ENCODE data around the gene SIRT2.
A peak's percentile ranks its signal among the peaks of the same experiment; 100 is the strongest.
"Not testable (repeated sequence)": the region's sequence is repeated elsewhere in the genome, so short reads cannot be mapped to it uniquely, and the experiment has no call there.

SIRT2 gene

DNA sequence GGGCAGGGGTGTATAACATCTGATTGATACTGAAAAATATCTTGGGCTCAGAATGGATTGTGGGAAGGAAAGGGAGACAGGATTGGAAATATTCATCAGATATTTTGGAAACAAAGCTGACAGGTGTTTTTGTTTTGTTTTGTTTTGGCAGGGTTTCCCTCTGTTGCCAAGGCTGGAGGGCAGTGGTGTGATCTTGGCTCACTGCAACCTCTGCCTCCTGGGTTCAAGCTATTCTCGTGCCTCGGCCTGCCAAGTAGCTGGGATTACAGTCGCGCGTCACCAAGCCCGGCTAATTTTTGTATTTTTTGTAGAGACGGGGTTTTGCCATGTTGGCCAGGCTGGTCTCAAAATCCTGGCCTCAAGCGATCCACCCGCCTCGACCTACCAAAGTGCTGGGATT is 26.0 kb downstream of the SIRT2 start:
- not testable (repeated sequence) for H3K27ac ChIP-seq (ENCODE audit: extremely low read depth, low read depth, low read length); H3K4me1 ChIP-seq (ENCODE audit: control insufficient read depth, insufficient read depth, low read length); H3K9me3 ChIP-seq (ENCODE audit: control insufficient read depth, insufficient read depth, low read depth, low read length); H3K4me3 ChIP-seq (ENCODE audit: low read depth, low read length); H3K36me3 ChIP-seq (ENCODE audit: control insufficient read depth in 2 of 2, insufficient read depth in 1 of 2, low read length in 2 of 2)
- POLR2A ChIA-PET = interaction anchor here (3.1 kb wide), 1 partner anchor 24 kb away, joined by 22 read pairs; the partner anchor contains the start of gene HNRNPL
- CTCF ChIA-PET = interaction anchor here (0.6 to 9.0 kb wide), 4 partner anchors 15 to 358 kb away, joined by 3 to 84 read pairs (median 3); partner anchors contain the start of genes MRPS12 and SARS2

DNA sequence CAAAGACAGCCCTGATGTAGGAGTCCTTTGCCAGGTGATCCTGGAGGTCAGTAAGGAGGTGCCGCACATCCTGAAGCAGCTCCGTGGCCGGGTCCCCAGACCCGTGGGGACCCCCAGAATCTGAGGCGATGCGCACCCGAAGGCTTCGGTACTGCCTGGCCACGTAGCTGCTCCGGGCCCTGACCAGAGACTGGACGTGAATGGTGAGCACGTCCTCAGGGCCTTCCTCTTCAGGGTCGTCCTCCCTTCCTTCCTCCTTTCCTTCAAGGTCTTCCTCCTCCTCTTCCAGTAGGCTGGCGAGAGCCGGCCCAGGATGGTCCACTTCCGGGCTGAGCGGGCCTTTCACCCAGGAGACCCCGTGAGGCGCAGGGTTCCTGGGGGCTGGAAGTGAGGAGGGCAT is 28.8 kb downstream of the SIRT2 start:
- POLR2A ChIA-PET = interaction anchor here (0.8 to 0.9 kb wide), 2 partner anchors 18 to 19 kb away, joined by 3 read pairs; no protein-coding TSS in a partner anchor
- CTCF ChIA-PET = interaction anchor here (0.6 to 1.3 kb wide), 3 partner anchors 10 to 17 kb away, joined by 3 to 7 read pairs (median 3); no protein-coding TSS in a partner anchor
- Histone ChIP-seq H3K27ac (ENCODE audit: extremely low read depth, low read depth, low read length) (no peak overlapping the region), H3K9me3 (ENCODE audit: control insufficient read depth, insufficient read depth, low read depth, low read length) (no peaks in the 10 kb centered on the region), H3K4me3 (ENCODE audit: low read depth, low read length) (no peak overlapping the region), H3K36me3 (ENCODE audit: control insufficient read depth in 2 of 2, insufficient read depth in 1 of 2, low read length in 2 of 2) (peaks cover 5 to 12% of the 10 kb centered on the region in 2 experiments; a peak in 2 of 3 replicates), H3K4me1 (ENCODE audit: control insufficient read depth, insufficient read depth, low read length) (peaks cover 2% of the 10 kb centered on the region; the same call in 1 of the 2 replicates)
- TF ChIP-seq, protein P1, sequence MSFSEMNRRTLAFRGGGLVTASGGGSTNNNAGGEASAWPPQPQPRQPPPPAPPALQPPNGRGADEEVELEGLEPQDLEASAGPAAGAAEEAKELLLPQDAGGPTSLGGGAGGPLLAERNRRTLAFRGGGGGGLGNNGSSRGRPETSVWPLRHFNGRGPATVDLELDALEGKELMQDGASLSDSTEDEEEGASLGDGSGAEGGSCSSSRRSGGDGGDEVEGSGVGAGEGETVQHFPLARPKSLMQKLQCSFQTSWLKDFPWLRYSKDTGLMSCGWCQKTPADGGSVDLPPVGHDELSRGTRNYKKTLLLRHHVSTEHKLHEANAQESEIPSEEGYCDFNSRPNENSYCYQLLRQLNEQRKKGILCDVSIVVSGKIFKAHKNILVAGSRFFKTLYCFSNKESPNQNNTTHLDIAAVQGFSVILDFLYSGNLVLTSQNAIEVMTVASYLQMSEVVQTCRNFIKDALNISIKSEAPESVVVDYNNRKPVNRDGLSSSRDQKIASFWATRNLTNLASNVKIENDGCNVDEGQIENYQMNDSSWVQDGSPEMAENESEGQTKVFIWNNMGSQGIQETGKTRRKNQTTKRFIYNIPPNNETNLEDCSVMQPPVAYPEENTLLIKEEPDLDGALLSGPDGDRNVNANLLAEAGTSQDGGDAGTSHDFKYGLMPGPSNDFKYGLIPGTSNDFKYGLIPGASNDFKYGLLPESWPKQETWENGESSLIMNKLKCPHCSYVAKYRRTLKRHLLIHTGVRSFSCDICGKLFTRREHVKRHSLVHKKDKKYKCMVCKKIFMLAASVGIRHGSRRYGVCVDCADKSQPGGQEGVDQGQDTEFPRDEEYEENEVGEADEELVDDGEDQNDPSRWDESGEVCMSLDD (tag by site-specific recombination; IDR thresholded peaks at IDR 0.05) = 0 out of 2 replicates have a peak, but pooled peaks have one; percentile 13
- TF ChIP-seq, protein P2, sequence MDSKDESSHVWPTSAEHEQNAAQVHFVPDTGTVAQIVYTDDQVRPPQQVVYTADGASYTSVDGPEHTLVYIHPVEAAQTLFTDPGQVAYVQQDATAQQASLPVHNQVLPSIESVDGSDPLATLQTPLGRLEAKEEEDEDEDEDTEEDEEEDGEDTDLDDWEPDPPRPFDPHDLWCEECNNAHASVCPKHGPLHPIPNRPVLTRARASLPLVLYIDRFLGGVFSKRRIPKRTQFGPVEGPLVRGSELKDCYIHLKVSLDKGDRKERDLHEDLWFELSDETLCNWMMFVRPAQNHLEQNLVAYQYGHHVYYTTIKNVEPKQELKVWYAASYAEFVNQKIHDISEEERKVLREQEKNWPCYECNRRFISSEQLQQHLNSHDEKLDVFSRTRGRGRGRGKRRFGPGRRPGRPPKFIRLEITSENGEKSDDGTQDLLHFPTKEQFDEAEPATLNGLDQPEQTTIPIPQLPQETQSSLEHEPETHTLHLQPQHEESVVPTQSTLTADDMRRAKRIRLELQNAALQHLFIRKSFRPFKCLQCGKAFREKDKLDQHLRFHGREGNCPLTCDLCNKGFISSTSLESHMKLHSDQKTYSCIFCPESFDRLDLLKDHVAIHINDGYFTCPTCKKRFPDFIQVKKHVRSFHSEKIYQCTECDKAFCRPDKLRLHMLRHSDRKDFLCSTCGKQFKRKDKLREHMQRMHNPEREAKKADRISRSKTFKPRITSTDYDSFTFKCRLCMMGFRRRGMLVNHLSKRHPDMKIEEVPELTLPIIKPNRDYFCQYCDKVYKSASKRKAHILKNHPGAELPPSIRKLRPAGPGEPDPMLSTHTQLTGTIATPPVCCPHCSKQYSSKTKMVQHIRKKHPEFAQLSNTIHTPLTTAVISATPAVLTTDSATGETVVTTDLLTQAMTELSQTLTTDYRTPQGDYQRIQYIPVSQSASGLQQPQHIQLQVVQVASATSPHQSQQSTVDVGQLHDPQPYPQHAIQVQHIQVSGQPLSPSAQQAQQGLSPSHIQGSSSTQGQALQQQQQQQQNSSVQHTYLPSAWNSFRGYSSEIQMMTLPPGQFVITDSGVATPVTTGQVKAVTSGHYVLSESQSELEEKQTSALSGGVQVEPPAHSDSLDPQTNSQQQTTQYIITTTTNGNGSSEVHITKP (tag by site-specific recombination; IDR thresholded peaks at IDR 0.05) = no peak
- TF ChIP-seq ZNF610 (tag by site-specific recombination; IDR thresholded peaks at IDR 0.05; ENCODE audit: borderline replicate concordance) (no peak), ZEB2 (tag by site-specific recombination; IDR thresholded peaks at IDR 0.05) (no peak), ZNF658 (tag by site-specific recombination; IDR thresholded peaks at IDR 0.05) (no peak), ZNF560 (tag by site-specific recombination; IDR thresholded peaks at IDR 0.05; ENCODE audit: borderline replicate concordance) (no peak), ZNF354C (tag by site-specific recombination; IDR thresholded peaks at IDR 0.05; ENCODE audit: borderline replicate concordance, low read depth) (no peak), ZNF596 (tag by site-specific recombination; IDR thresholded peaks at IDR 0.05) (no peak), ZBTB17 (tag by site-specific recombination; IDR thresholded peaks at IDR 0.05) (no peak), ZNF37A (tag by site-specific recombination; IDR thresholded peaks at IDR 0.05) (no peak), PRDM1 (tag by site-specific recombination; IDR thresholded peaks at IDR 0.05) (no peak), WT1 (tag by site-specific recombination; IDR thresholded peaks at IDR 0.05) (no peak), ZNF19 (tag by site-specific recombination; IDR thresholded peaks at IDR 0.05; ENCODE audit: low read depth) (no peak), BCL11B (tag by site-specific recombination; IDR thresholded peaks at IDR 0.05; ENCODE audit: low read depth) (no peak), ZNF629 (tag by site-specific recombination; IDR thresholded peaks at IDR 0.05) (no peak)
- TF ChIP-seq, protein P3, sequence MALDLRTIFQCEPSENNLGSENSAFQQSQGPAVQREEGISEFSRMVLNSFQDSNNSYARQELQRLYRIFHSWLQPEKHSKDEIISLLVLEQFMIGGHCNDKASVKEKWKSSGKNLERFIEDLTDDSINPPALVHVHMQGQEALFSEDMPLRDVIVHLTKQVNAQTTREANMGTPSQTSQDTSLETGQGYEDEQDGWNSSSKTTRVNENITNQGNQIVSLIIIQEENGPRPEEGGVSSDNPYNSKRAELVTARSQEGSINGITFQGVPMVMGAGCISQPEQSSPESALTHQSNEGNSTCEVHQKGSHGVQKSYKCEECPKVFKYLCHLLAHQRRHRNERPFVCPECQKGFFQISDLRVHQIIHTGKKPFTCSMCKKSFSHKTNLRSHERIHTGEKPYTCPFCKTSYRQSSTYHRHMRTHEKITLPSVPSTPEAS (tag by site-specific recombination; IDR thresholded peaks at IDR 0.05) = no peak
- TF ChIP-seq, protein P4, sequence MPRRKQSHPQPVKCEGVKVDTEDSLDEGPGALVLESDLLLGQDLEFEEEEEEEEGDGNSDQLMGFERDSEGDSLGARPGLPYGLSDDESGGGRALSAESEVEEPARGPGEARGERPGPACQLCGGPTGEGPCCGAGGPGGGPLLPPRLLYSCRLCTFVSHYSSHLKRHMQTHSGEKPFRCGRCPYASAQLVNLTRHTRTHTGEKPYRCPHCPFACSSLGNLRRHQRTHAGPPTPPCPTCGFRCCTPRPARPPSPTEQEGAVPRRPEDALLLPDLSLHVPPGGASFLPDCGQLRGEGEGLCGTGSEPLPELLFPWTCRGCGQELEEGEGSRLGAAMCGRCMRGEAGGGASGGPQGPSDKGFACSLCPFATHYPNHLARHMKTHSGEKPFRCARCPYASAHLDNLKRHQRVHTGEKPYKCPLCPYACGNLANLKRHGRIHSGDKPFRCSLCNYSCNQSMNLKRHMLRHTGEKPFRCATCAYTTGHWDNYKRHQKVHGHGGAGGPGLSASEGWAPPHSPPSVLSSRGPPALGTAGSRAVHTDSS (tag by site-specific recombination; IDR thresholded peaks at IDR 0.05) = peak; percentile 60; the same call in 1 of the 2 replicates
